MCF 10A (cell line): ENCODE data around the gene NAB1. TPM values are rescaled to one million over a fixed set of nuclear protein-coding genes. Genes with fewer than 3 reads are reported as not detected.
"Not testable (repeated sequence)": the region's sequence is repeated elsewhere in the genome, so short reads cannot be mapped to it uniquely, and the experiment has no call there.

Experiments
- BruUV-seq: library from RNA; stranded (reverse); fragments of 400-500 nt; replicated peaks from 2 replicates; lab custom pipeline; 2021; lab: Mats Ljungman, UMichigan
- CTCF ChIA-PET: fragments of 300-600 bp; sonication (Branson Sonifier 250); formaldehyde crosslinking; extraction: SDS; loops from one replicate; lab custom pipeline; 2021; ENCODE audit warnings: antibody characterized with exemption, inconsistent platforms; lab: Yijun Ruan, JAX
- POLR2A ChIA-PET: fragments of 300-600, 350-650 bp; sonication (Branson Sonifier 250); formaldehyde crosslinking; extraction: SDS; loops from one replicate; lab custom pipeline; 2020; ENCODE audit warnings: antibody characterized with exemption, inconsistent platforms; lab: Yijun Ruan, JAX
- DNase-seq: peaks from one replicate; pipeline ENCODE4 v3.0.0-alpha.2; 2018; ENCODE audit not compliant: unreplicated experiment
- H3K27ac Mint-ChIP-seq: one replicate; pipeline ENCODE4 v1.8.0; 2022; ENCODE audit warnings: mild to moderate bottlenecking, low read depth, mixed read lengths; ENCODE audit not compliant: unreplicated experiment
- H3K27me3 Mint-ChIP-seq: one replicate; pipeline ENCODE4 v1.8.0; 2022; ENCODE audit warnings: mixed read lengths; ENCODE audit not compliant: insufficient read depth, unreplicated experiment
- H3K36me3 Mint-ChIP-seq: one replicate; pipeline ENCODE4 v1.8.0; 2022; ENCODE audit warnings: mild to moderate bottlenecking, moderate library complexity, mixed read lengths; ENCODE audit not compliant: insufficient read depth, unreplicated experiment
- H3K4me1 Mint-ChIP-seq: one replicate; pipeline ENCODE4 v1.8.0; 2022; ENCODE audit warnings: mixed read lengths; ENCODE audit not compliant: insufficient read depth, unreplicated experiment
- H3K4me3 Mint-ChIP-seq: one replicate; pipeline ENCODE4 v1.8.0; 2022; ENCODE audit warnings: mild to moderate bottlenecking, moderate library complexity, mixed read lengths; ENCODE audit not compliant: unreplicated experiment
- H3K9me3 Mint-ChIP-seq: one replicate; pipeline ENCODE4 v1.8.0; 2022; ENCODE audit warnings: mixed read lengths; ENCODE audit not compliant: unreplicated experiment
- CTCF ChIP-seq: fragments of 200-600 bp; IDR thresholded peaks from one replicate; pipeline ENCODE4 v1.8.0; 2022; ENCODE audit warnings: antibody characterized with exemption, mild to moderate bottlenecking; ENCODE audit not compliant: unreplicated experiment
- intact Hi-C: fragments of 100-400 bp; cut with micrococcal nuclease; formaldehyde crosslinking; loops from 2 replicates; pipeline ENCODE4 v1.14.1; 2022
- total RNA-seq: library from RNA; stranded (reverse); gene quantifications from 2 replicates; pipeline ENCODE4 v1.2.3, GENCODE V29; 2022

NAB1 gene
- total RNA-seq, 1 experiment from 2014 or later, result 48.5 TPM

DNA sequence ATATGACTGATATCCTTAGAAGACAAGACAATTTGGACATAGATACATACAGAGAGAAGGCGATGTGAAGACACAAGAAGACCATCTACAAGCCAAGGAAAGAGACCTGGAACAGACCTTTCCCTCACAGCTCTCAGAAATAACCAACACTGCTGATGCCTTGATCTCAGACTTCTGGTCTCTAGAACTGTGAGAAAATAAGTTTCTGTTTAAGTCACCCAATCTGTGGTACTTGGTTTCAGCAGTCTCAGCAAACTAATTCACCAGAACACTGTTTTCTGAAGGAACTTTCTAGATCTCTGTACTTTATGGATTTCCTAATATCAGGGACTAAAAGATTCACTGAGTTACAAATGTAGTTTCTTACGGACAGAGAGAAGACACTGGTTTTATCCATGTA, 58.8 kb downstream of the NAB1 start:
- Mint-ChIP-seq H3K27me3 (no peaks in the 10 kb centered on the region), H3K4me1 (no peaks in the 10 kb centered on the region), H3K4me3 (no peak overlapping the region), H3K36me3 (peaks cover 6% of the 10 kb centered on the region), H3K27ac (no peak overlapping the region), H3K9me3 (peaks cover 7% of the 10 kb centered on the region)
- BruUV-seq, result no TSS peak
- intact Hi-C loops, result no loop called here
- POLR2A ChIA-PET, result interaction anchor here (0.6 to 0.7 kb wide), 2 partner anchors 72 to 1174 kb away, joined by 3 read pairs; no protein-coding TSS in a partner anchor
- CTCF ChIA-PET, result no interaction called here
- DNase-seq, result no peak
- TF ChIP-seq CTCF, result no peak

DNA sequence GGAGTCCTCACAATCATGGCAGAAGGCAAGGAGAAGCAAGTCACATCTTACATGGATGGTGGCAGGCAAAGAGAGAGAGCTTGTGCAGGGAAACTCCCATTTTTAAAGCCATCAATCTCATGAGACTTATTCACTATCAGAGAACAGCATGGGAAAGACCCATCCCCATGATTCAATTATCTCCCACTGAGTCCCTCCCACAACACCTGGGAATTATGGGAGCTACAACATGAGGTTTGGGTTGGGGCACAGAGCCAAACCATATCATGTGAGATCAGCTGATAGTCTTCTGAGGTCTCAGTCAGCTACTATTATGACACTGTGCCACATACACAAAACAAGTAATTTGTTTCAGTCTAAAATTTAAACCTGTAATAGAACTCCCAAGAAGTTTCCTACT, 59.8 kb downstream of the NAB1 start:
- H3K4me3 Mint-ChIP-seq, POLR2A ChIA-PET, H3K36me3 Mint-ChIP-seq, H3K9me3 Mint-ChIP-seq, H3K27me3 Mint-ChIP-seq, H3K27ac Mint-ChIP-seq, BruUV-seq, intact Hi-C loops, DNase-seq, H3K4me1 Mint-ChIP-seq: not testable (repeated sequence)
- CTCF ChIA-PET, result interaction anchor here (0.6 kb wide), 1 partner anchor 332 kb away, joined by 3 read pairs; no protein-coding TSS in a partner anchor

- H3K27me3 Mint-ChIP-seq, result no peaks in the 10 kb centered on the region
- no peak for DNase-seq
- peaks cover 7% of the 10 kb centered on the region for H3K9me3 Mint-ChIP-seq
- BruUV-seq, result no TSS peak
- ChIA-PET POLR2A (no interaction called here), CTCF (interaction anchor here (0.8 kb wide), 1 partner anchor 24 kb away, joined by 3 read pairs; no protein-coding TSS in a partner anchor)
- TF ChIP-seq CTCF, result no peak
- intact Hi-C loops, result no loop called here
- H3K4me1 Mint-ChIP-seq, result peaks cover 3% of the 10 kb centered on the region
- no peak overlapping the region for H3K27ac Mint-ChIP-seq
- peaks cover 6% of the 10 kb centered on the region for H3K36me3 Mint-ChIP-seq
- H3K4me3 Mint-ChIP-seq, result no peak overlapping the region
Measured at GRCh38 chr2:190711069-190711468, 62.2 kb downstream of the NAB1 start.

- no peak for TF ChIP-seq CTCF
- peaks cover 2% of the 10 kb centered on the region for H3K9me3 Mint-ChIP-seq
- peaks cover 2% of the 10 kb centered on the region for H3K36me3 Mint-ChIP-seq
- BruUV-seq, result no TSS peak
- DNase-seq, result no peak
- no peak overlapping the region for H3K4me3 Mint-ChIP-seq
- ChIA-PET CTCF (no interaction called here), POLR2A (no interaction called here)
- H3K27me3 Mint-ChIP-seq, result no peaks in the 10 kb centered on the region
- intact Hi-C loops, result no loop called here
- H3K4me1 Mint-ChIP-seq, result peaks cover 12% of the 10 kb centered on the region
- H3K27ac Mint-ChIP-seq, result no peak overlapping the region
Measured at GRCh38 chr2:190713471-190713870, 64.6 kb downstream of the NAB1 start.
